HCT116 (cell line): Measurements from ENCODE around the gene SSB. TPM values are rescaled to one million over a fixed set of nuclear protein-coding genes. Genes with fewer than 3 reads are reported as not detected.

Experiments
- ATAC-seq: fragments of 200-7000 bp; cut with Tn5 transposase; 2 replicates; pipeline ENCODE4 v1.9.1; 2020; ENCODE audit warnings: mild to moderate bottlenecking, moderate library complexity
- BruUV-seq: library from RNA; stranded (reverse); fragments of 400-500 nt; replicated peaks from 2 replicates; lab custom pipeline; 2021; lab: Mats Ljungman, UMichigan
- CTCF ChIA-PET: fragments of 300-600 bp; sonication (Branson Sonifier 250); formaldehyde crosslinking; loops from one replicate; lab custom pipeline; 2021; ENCODE audit warnings: antibody characterized with exemption; lab: Charles Lee
- POLR2A ChIA-PET: fragments of 300-600, 350-600 bp; sonication (Branson Sonifier 250); formaldehyde crosslinking; loops from one replicate; lab custom pipeline; 2021; ENCODE audit warnings: antibody characterized with exemption; lab: Charles Lee
- RAD21 ChIA-PET, 2 experiments: fragments of 300-600 bp; sonication (Branson Sonifier 250); formaldehyde crosslinking; loops; one replicate each; lab custom pipeline; 2023; ENCODE audit warnings: low total read pairs in 2 of 2; ENCODE audit not compliant: uncharacterized antibody in 2 of 2, unreplicated experiment in 2 of 2, low non-redundant PET in 1 of 2; lab: Charles Lee
- DNase-seq: peaks from one replicate; pipeline ENCODE4 v3.0.0-alpha.2; 2010; ENCODE audit warnings: low read depth, low spot score
- H2AFZ ChIP-seq: fragments of 200-600 bp; shearing (Covaris generic), sonication (generic); 2 replicates; pipeline ENCODE4 v1.6.1; 2017; ENCODE audit warnings: low read depth, mixed run types, mixed read lengths, antibody characterized with exemption, low read length; ENCODE audit not compliant: poor library complexity, severe bottlenecking
- H3K27ac ChIP-seq: 2 replicates; pipeline ENCODE4 v1.5.1; 2012; ENCODE audit warnings: low read depth, low read length
- H3K27me3 ChIP-seq: fragments of 200-600 bp; sonication (generic); 2 replicates; pipeline ENCODE4 v1.6.1; 2016; ENCODE audit warnings: mixed run types, low read length, mixed read lengths; ENCODE audit not compliant: insufficient read depth
- H3K36me3 ChIP-seq, 2 experiments: fragments of 200-500 bp in 1 of 2; fragments of 200-600 bp in 1 of 2; sonication (Bioruptor generic) in 1 of 2; sonication (generic) in 1 of 2; 2 replicates each; pipeline versions ENCODE4 v1.5.1 to v1.6.1; 2014 to 2016; ENCODE audit warnings: low read length in 2 of 2, inconsistent platforms in 1 of 2, mixed read lengths in 1 of 2, mixed run types in 1 of 2; ENCODE audit not compliant: insufficient read depth in 2 of 2, control insufficient read depth in 1 of 2
- H3K4me1 ChIP-seq, 2 experiments: fragments of 200-600 bp in 1 of 2; sonication (generic) in 1 of 2; 2 replicates each; pipeline versions ENCODE4 v1.5.1 to v1.6.1; 2012 to 2017; ENCODE audit warnings: low read length in 2 of 2, inconsistent platforms in 1 of 2, mild to moderate bottlenecking in 1 of 2, mixed read lengths in 1 of 2, mixed run types in 1 of 2, moderate library complexity in 1 of 2; ENCODE audit not compliant: insufficient read depth in 2 of 2, control insufficient read depth in 1 of 2
- H3K4me2 ChIP-seq: fragments of 200-600 bp; sonication (generic); 2 replicates; pipeline ENCODE4 v1.6.1; 2017; ENCODE audit warnings: mixed run types, low read length, mixed read lengths
- H3K4me3 ChIP-seq, 2 experiments: fragments of 200-600 bp in 1 of 2; sonication (generic) in 1 of 2; replicated peaks in 1 of 2; 2 replicates each; pipeline ENCODE4 v1.5.1; 2011 to 2016; ENCODE audit warnings: low read length in 2 of 2, control low read depth in 1 of 2, low read depth in 1 of 2, mild to moderate bottlenecking in 1 of 2, mixed read lengths in 1 of 2, mixed run types in 1 of 2
- H3K79me2 ChIP-seq: fragments of 200-600 bp; sonication (generic); 2 replicates; pipeline ENCODE4 v1.6.1; 2017; ENCODE audit warnings: mild to moderate bottlenecking, mixed run types, low read length, moderate library complexity, mixed read lengths; ENCODE audit not compliant: insufficient read depth
- H3K9ac ChIP-seq: fragments of 200-600 bp; sonication (generic); 2 replicates; pipeline ENCODE4 v1.6.1; 2016; ENCODE audit warnings: low read length, mixed read lengths
- H3K9me2 ChIP-seq: fragments of 200-600 bp; sonication (generic), shearing (Covaris generic); 2 replicates; pipeline ENCODE4 v1.6.1; 2017; ENCODE audit warnings: mixed run types, mild to moderate bottlenecking, moderate library complexity; ENCODE audit not compliant: insufficient read depth
- H3K9me3 ChIP-seq, 2 experiments: fragments of 200-500 bp in 1 of 2; fragments of 200-600 bp in 1 of 2; sonication (Bioruptor generic) in 1 of 2; sonication (generic) in 1 of 2; 2 replicates each; pipeline ENCODE4 v1.6.1; 2014 to 2017; ENCODE audit warnings: low read length in 2 of 2, mixed read lengths in 2 of 2, inconsistent platforms in 1 of 2, low read depth in 1 of 2, mild to moderate bottlenecking in 1 of 2, mixed run types in 1 of 2, moderate library complexity in 1 of 2; ENCODE audit not compliant: control insufficient read depth in 1 of 2, insufficient read depth in 1 of 2
- H4K20me1 ChIP-seq: fragments of 200-600 bp; sonication (generic), shearing (Covaris generic); 2 replicates; pipeline ENCODE4 v1.6.1; 2017; ENCODE audit warnings: mixed run types, mild to moderate bottlenecking, moderate library complexity; ENCODE audit not compliant: insufficient read depth
- CEBPB ChIP-seq: IDR thresholded peaks from 2 replicates; pipeline ENCODE4 v1.6.1; 2012; ENCODE audit warnings: low read depth
- EGR1 ChIP-seq: IDR thresholded peaks from 2 replicates; pipeline ENCODE4 v1.6.1; 2012; ENCODE audit warnings: low read depth
- ELF1 ChIP-seq: IDR thresholded peaks from 2 replicates; pipeline ENCODE4 v1.6.1; 2012; ENCODE audit warnings: low read depth, borderline replicate concordance
- EZH2 ChIP-seq: fragments of 200-600 bp; sonication (generic); IDR thresholded peaks from 2 replicates; pipeline ENCODE4 v1.6.1; 2017; ENCODE audit warnings: antibody characterized with exemption, mixed run types
- FOSL1 ChIP-seq: IDR thresholded peaks from 2 replicates; pipeline ENCODE4 v1.6.1; 2012; ENCODE audit warnings: low read depth
- JUND ChIP-seq: IDR thresholded peaks from 2 replicates; pipeline ENCODE4 v1.6.1; 2012
- POLR2AphosphoS5 ChIP-seq: IDR thresholded peaks from 2 replicates; pipeline ENCODE4 v1.6.1; 2011; ENCODE audit warnings: mild to moderate bottlenecking, low read depth, low read length, moderate library complexity
- RAD21 ChIP-seq: IDR thresholded peaks from 2 replicates; pipeline ENCODE4 v1.6.1; 2012; ENCODE audit warnings: low read depth, mild to moderate bottlenecking
- SIN3A ChIP-seq: IDR thresholded peaks from 2 replicates; pipeline ENCODE4 v1.6.1; 2012; ENCODE audit warnings: low read depth
- SP1 ChIP-seq: IDR thresholded peaks from 2 replicates; pipeline ENCODE4 v1.6.1; 2012; ENCODE audit warnings: low read depth
- YY1 ChIP-seq: IDR thresholded peaks from 2 replicates; pipeline ENCODE4 v1.6.1; 2011; ENCODE audit warnings: low read length, low read depth, moderate library complexity, mild to moderate bottlenecking; ENCODE audit not compliant: insufficient replicate concordance; ENCODE audit errors: extremely low read depth
- ZNF274 ChIP-seq: fragments of 200-500 bp; sonication (Bioruptor generic); IDR thresholded peaks from 2 replicates; pipeline ENCODE4 v1.6.1; 2014; ENCODE audit warnings: mild to moderate bottlenecking, low read depth, low read length, inconsistent platforms
- intact Hi-C: fragments of 100-400 bp; cut with micrococcal nuclease; formaldehyde crosslinking; loops from 2 replicates; pipeline ENCODE4 v1.10.0; 2022
- total RNA-seq: library from RNA; stranded (reverse); gene quantifications from one replicate; pipeline ENCODE4 v1.2.1, GENCODE V29; 2021; ENCODE audit not compliant: unreplicated experiment
- TF ChIP-seq, protein P1 (sequence below): IDR thresholded peaks from 2 replicates; pipeline ENCODE4 v1.6.1; 2012
- TF ChIP-seq, protein P2 (sequence below): IDR thresholded peaks from 2 replicates; pipeline ENCODE4 v1.6.1; 2012; ENCODE audit warnings: low read depth
- TF ChIP-seq, protein P3 (sequence below), 3 experiments: fragments of 200-600 bp in 1 of 3; sonication (generic) in 1 of 3; IDR thresholded peaks in 2 of 3; conservative IDR thresholded peaks in 1 of 3; 2 replicates each; pipeline ENCODE4 v1.5.1; 2012 to 2017; ENCODE audit warnings: low read depth in 2 of 3, low read length in 2 of 3, antibody characterized with exemption in 1 of 3, borderline replicate concordance in 1 of 3, control low read depth in 1 of 3, mild to moderate bottlenecking in 1 of 3, mixed read lengths in 1 of 3, mixed run types in 1 of 3, moderate library complexity in 1 of 3; ENCODE audit not compliant: insufficient read depth in 1 of 3
- TF ChIP-seq, protein P4 (sequence below): IDR thresholded peaks from 2 replicates; pipeline ENCODE4 v1.6.1; 2011; ENCODE audit warnings: mild to moderate bottlenecking, low read length, moderate library complexity; ENCODE audit not compliant: insufficient replicate concordance; ENCODE audit errors: extremely low read depth

Gene SSB
- total RNA-seq, 1 experiment from 2014 or later, result 117 TPM

DNA sequence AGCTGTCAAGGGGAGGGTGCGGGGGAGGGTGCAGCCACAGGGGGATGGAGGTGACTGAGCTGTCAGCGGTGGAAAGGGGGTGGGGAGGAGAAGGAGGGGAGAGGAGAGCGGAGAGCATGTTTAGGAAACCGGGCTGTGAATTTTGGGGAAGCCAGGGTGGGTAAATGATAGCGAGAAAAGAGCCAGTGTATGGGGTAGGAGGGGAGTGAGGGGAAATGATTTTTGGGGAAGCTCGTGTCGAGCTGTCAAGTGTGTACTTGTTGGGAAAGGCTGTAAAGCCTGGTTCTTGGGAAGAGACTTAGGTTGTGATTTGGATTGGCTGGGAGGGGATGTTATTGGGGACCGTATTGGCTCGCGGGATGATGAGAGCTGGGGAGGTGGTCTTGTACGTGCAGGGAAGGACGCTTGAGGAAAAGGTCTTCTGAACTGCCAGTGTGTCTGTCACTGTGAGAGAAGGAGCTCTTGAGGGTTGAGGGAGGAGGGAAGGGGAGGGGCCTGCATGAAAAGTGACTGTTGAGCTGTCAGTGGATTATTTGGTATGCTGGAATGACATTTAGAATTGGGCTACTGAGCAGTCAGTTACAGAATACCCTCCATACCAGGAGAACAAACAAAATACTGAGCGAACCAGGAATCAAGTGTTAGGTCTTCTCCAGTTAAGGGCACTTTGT is 29.6 kb downstream of the SSB start:
- intact Hi-C loops, result no loop called here
- Histone ChIP-seq H3K4me1 (peaks cover 12 to 27% of the 10 kb centered on the region in 2 experiments), H3K36me3 (no peaks in the 10 kb centered on the region), H3K27me3 (no peaks in the 10 kb centered on the region), H3K9ac (peak overlapping the region; percentile 71), H4K20me1 (peaks cover 14% of the 10 kb centered on the region; the same call in 1 of the 2 replicates), H3K4me3 (peak overlapping the region; percentile 81 to 82), H3K9me3 (no peaks in the 10 kb centered on the region), H3K4me2 (peak overlapping the region; percentile 77), H3K79me2 (peaks cover 68% of the 10 kb centered on the region), H3K9me2 (no peaks in the 10 kb centered on the region), H3K27ac (peak overlapping the region; percentile 71; the same call in 1 of the 2 replicates), H2AFZ (no peak overlapping the region)
- CTCF ChIA-PET, result interaction anchor here (1.3 kb wide), 1 partner anchor 49 kb away, joined by 3 read pairs; no protein-coding TSS in a partner anchor
- POLR2A ChIA-PET, result interaction anchor here (0.6 kb wide), 1 partner anchor 172 kb away, joined by 4 read pairs; no protein-coding TSS in a partner anchor
- no TSS peak for BruUV-seq
- RAD21 ChIA-PET, result no interaction called here
- ATAC-seq, result no peak
- TF ChIP-seq EGR1, result no peak
- TF ChIP-seq, protein P1, sequence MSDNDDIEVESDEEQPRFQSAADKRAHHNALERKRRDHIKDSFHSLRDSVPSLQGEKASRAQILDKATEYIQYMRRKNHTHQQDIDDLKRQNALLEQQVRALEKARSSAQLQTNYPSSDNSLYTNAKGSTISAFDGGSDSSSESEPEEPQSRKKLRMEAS, result peak; percentile 5
- no peak for TF ChIP-seq SP1
- no peak for TF ChIP-seq FOSL1
- no peak for TF ChIP-seq RAD21
- TF ChIP-seq SIN3A, result peak; percentile 34
- TF ChIP-seq, protein P2, sequence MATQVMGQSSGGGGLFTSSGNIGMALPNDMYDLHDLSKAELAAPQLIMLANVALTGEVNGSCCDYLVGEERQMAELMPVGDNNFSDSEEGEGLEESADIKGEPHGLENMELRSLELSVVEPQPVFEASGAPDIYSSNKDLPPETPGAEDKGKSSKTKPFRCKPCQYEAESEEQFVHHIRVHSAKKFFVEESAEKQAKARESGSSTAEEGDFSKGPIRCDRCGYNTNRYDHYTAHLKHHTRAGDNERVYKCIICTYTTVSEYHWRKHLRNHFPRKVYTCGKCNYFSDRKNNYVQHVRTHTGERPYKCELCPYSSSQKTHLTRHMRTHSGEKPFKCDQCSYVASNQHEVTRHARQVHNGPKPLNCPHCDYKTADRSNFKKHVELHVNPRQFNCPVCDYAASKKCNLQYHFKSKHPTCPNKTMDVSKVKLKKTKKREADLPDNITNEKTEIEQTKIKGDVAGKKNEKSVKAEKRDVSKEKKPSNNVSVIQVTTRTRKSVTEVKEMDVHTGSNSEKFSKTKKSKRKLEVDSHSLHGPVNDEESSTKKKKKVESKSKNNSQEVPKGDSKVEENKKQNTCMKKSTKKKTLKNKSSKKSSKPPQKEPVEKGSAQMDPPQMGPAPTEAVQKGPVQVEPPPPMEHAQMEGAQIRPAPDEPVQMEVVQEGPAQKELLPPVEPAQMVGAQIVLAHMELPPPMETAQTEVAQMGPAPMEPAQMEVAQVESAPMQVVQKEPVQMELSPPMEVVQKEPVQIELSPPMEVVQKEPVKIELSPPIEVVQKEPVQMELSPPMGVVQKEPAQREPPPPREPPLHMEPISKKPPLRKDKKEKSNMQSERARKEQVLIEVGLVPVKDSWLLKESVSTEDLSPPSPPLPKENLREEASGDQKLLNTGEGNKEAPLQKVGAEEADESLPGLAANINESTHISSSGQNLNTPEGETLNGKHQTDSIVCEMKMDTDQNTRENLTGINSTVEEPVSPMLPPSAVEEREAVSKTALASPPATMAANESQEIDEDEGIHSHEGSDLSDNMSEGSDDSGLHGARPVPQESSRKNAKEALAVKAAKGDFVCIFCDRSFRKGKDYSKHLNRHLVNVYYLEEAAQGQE, result no peak
- TF ChIP-seq, protein P3, sequence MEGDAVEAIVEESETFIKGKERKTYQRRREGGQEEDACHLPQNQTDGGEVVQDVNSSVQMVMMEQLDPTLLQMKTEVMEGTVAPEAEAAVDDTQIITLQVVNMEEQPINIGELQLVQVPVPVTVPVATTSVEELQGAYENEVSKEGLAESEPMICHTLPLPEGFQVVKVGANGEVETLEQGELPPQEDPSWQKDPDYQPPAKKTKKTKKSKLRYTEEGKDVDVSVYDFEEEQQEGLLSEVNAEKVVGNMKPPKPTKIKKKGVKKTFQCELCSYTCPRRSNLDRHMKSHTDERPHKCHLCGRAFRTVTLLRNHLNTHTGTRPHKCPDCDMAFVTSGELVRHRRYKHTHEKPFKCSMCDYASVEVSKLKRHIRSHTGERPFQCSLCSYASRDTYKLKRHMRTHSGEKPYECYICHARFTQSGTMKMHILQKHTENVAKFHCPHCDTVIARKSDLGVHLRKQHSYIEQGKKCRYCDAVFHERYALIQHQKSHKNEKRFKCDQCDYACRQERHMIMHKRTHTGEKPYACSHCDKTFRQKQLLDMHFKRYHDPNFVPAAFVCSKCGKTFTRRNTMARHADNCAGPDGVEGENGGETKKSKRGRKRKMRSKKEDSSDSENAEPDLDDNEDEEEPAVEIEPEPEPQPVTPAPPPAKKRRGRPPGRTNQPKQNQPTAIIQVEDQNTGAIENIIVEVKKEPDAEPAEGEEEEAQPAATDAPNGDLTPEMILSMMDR (IDR thresholded peaks at IDR 0.05 in 2 of 3, conservative IDR thresholded peaks at IDR 0.05 in 1 of 3; ENCODE audit: borderline replicate concordance in 1 of 3, insufficient read depth in 1 of 3, low read depth in 2 of 3, low read length in 2 of 3), result no peak
- no peak for TF ChIP-seq CEBPB
- TF ChIP-seq, protein P4, sequence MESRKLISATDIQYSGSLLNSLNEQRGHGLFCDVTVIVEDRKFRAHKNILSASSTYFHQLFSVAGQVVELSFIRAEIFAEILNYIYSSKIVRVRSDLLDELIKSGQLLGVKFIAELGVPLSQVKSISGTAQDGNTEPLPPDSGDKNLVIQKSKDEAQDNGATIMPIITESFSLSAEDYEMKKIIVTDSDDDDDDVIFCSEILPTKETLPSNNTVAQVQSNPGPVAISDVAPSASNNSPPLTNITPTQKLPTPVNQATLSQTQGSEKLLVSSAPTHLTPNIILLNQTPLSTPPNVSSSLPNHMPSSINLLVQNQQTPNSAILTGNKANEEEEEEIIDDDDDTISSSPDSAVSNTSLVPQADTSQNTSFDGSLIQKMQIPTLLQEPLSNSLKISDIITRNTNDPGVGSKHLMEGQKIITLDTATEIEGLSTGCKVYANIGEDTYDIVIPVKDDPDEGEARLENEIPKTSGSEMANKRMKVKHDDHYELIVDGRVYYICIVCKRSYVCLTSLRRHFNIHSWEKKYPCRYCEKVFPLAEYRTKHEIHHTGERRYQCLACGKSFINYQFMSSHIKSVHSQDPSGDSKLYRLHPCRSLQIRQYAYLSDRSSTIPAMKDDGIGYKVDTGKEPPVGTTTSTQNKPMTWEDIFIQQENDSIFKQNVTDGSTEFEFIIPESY, result no peak
- TF ChIP-seq POLR2AphosphoS5, result no peak
- no peak for TF ChIP-seq ZNF274
- TF ChIP-seq EZH2, result no peak
- TF ChIP-seq JUND, result no peak
- TF ChIP-seq ELF1, result no peak
- TF ChIP-seq YY1, result no peak
- DNase-seq, result no peak
